Measurements from ENCODE around the gene MYADML2.

MYADML2 gene

DNA sequence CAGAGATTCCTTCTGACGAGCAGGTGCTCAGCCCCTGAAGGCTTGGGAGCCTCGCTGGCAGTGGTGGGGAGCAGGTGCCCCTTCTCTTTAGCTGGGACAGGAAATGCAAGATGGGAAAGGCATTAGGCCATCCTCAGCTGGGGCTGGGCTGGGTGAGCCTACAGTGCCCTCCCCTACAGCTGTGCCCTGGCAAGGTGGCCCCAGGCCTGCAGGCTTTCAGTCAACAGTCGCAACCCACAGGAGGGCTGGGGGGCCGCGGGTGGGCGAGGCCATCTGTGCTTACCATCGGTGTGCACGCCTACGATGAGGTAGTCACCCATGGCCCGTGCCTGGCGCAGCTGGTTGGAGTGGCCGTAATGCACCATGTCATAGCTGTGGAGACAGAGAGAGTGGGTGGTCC, 37.8 kb downstream of the MYADML2 start:
- H3K4me1 ChIP-seq: peaks cover 0 to 18% (median 12%) of the 10 kb centered on the region in 4 donors
- TF ChIP-seq, protein P1, sequence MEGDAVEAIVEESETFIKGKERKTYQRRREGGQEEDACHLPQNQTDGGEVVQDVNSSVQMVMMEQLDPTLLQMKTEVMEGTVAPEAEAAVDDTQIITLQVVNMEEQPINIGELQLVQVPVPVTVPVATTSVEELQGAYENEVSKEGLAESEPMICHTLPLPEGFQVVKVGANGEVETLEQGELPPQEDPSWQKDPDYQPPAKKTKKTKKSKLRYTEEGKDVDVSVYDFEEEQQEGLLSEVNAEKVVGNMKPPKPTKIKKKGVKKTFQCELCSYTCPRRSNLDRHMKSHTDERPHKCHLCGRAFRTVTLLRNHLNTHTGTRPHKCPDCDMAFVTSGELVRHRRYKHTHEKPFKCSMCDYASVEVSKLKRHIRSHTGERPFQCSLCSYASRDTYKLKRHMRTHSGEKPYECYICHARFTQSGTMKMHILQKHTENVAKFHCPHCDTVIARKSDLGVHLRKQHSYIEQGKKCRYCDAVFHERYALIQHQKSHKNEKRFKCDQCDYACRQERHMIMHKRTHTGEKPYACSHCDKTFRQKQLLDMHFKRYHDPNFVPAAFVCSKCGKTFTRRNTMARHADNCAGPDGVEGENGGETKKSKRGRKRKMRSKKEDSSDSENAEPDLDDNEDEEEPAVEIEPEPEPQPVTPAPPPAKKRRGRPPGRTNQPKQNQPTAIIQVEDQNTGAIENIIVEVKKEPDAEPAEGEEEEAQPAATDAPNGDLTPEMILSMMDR (IDR thresholded peaks at IDR 0.05): no peak
- intact Hi-C loops (cut with DNase I; ENCODE audit: low total_unique reads): no loop called here
- H3K4me3 ChIP-seq: no peak overlapping the region
- no peaks in the 10 kb centered on the region for H3K9me3 ChIP-seq
- peaks cover 11 to 67% (median 43%) of the 10 kb centered on the region in 3 donors for H3K36me3 ChIP-seq
- no peaks in the 10 kb centered on the region for H3K27me3 ChIP-seq
- H3K27ac ChIP-seq: no peak overlapping the region
- DNase-seq: no peak

DNA sequence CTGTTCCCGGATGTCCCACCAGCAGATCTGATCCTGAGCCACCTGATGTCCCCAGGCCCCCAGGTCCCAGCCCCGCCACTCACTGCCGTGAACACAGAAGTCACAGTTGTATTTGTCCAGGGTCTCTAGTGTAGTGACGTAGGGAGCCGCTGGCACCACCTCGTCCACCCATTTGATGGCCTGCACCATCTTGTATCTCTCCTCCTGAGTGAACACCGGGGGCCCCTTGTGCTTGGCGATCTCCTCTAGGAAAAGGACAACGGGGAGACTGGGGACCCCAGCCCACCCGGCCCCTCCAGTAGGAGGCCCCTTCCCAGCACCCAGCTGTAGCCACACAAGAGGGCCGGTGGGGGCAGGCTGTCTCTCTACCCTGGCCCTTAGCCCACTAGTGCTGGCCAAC, 38.2 kb downstream of the MYADML2 start:
- no peaks in the 10 kb centered on the region for H3K9me3 ChIP-seq
- H3K27ac ChIP-seq: no peak overlapping the region
- no peaks in the 10 kb centered on the region for H3K27me3 ChIP-seq
- peaks cover 6 to 67% (median 38%) of the 10 kb centered on the region in 3 donors for H3K36me3 ChIP-seq
- intact Hi-C loops (cut with DNase I; ENCODE audit: low total_unique reads): no loop called here
- TF ChIP-seq, protein P1 (IDR thresholded peaks at IDR 0.05): no peak
- DNase-seq: no peak
- peaks cover 0 to 18% (median 12%) of the 10 kb centered on the region in 4 donors for H3K4me1 ChIP-seq
- H3K4me3 ChIP-seq: no peak overlapping the region

DNA sequence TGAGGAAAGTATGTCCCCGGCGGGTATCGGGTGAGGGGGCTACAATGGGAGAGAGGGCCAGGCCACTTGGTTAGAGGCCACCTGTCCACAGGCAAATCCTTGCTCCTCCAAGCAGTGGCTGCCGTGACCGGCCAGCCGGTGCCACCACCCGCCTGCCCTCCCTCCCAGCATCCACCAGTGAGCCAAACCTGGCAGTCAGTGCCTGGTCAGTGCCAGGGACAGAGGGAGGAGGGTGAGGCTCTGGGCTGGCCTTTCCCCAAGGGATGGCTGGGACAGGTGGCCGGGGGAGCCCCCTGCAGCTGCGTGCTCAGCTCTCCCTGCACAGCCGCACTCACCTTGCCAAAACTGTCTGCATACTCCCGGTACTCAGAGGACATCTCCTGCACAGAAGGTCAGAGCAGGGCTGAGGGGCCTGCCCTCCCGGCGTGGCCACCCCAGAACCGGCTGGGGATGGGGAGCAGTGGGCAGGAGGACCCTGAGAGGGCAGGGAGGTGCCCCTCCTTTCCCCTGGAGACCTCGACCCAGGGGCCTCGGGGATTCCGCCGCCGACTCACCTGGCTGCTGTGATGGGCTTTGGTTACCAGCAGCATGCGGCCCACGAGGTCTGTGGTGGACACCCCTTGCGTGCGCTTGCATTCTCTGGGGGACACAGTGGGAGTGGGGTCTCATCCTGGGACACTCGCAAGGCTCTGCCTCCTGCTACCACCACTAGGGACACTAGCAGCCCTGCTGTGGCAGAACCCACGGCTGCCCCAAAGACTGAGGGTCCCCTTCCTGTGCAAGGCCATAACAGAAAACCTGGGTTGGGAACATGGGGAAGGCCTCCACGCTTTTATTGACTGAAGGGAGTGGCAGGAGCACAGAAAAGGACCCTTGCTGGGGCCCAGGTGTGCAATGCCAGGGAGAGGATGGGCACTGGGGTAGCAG, 39.6 kb downstream of the MYADML2 start:
- intact Hi-C loops (cut with DNase I; ENCODE audit: low total_unique reads): no loop called here
- DNase-seq: no peak
- Histone ChIP-seq H3K4me3 (no peak overlapping the region), H3K4me1 (peaks cover 0 to 27% (median 16%) of the 10 kb centered on the region in 4 donors), H3K27ac (no peak overlapping the region), H3K36me3 (peaks cover 0 to 58% (median 27%) of the 10 kb centered on the region in 3 donors), H3K9me3 (no peaks in the 10 kb centered on the region), H3K27me3 (no peaks in the 10 kb centered on the region)
- TF ChIP-seq, protein P1 (IDR thresholded peaks at IDR 0.05): no peak

DNA sequence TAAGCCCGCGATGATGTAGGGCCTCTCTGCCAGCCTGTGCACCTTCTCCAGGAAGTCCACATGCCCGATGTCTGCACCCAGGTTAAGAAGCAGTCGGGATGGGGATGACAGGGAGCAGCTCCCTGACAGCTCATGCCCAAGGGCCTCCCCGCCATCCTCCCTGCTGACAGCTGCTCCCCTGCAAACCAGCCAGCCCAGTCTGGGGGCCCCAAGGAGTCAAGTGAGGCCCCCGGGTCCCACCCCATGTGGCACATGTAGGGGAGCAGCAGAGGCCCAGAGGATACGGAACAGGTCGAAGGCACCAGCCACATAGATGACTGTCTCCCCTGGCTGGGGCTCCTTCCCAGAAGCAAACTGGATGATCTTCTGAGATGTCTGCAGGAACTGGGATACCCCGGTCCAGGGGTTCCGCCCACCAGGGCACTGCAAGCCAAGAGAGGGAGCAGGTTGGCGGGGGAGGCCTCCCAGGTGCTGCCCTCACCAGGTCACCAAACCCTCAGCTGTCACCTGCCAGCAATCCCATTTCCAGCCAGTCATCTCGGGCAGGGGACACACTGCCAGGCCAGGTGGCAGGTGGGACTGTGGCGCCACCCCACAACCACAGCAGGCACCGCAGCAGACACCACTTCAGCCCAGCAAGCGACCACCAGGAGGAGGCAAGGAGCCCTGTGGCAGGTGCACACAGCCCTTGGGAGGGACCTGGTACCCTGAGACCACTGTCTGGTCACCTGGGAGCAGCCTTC, 40.4 kb downstream of the MYADML2 start:
- H3K4me3 ChIP-seq: no peak overlapping the region

DNA sequence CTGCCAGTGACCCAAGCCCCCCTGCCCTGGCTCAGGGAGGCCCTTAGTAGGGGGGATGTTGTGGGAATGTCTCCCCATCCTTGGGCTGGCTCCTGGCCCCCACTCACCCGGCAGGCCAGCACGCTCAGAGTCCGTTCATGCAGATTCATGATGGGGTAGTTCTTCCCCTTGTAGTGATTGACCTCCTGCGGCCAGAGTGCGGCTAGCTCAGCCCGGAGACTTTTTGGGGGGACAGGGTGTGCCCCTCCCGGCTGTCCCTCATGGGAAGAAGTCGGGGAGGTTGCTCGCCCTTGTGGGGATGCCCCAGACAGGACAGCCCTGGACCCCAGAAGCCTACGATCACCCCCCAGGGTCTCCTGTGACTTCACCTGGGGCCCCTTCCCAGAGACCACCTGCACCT, 41.0 kb downstream of the MYADML2 start:
- Histone ChIP-seq H3K36me3 (peaks cover 0 to 53% (median 21%) of the 10 kb centered on the region in 3 donors), H3K4me3 (no peak overlapping the region), H3K27ac (no peak overlapping the region), H3K27me3 (no peaks in the 10 kb centered on the region), H3K4me1 (peaks cover 0 to 35% (median 24%) of the 10 kb centered on the region in 4 donors), H3K9me3 (no peaks in the 10 kb centered on the region)
- intact Hi-C loops (cut with DNase I; ENCODE audit: low total_unique reads): no loop called here
- TF ChIP-seq, protein P1 (IDR thresholded peaks at IDR 0.05): no peak
- no peak for DNase-seq

More for the DNA sequence above, 40.4 kb downstream of the MYADML2 start:
- TF ChIP-seq, protein P1 (IDR thresholded peaks at IDR 0.05): no peak
- no peaks in the 10 kb centered on the region for H3K27me3 ChIP-seq
- no peaks in the 10 kb centered on the region for H3K9me3 ChIP-seq
- peaks cover 0 to 53% (median 21%) of the 10 kb centered on the region in 3 donors for H3K36me3 ChIP-seq
- intact Hi-C loops (cut with DNase I; ENCODE audit: low total_unique reads): no loop called here
- H3K27ac ChIP-seq: no peak overlapping the region
- DNase-seq: no peak
- peaks cover 0 to 32% (median 22%) of the 10 kb centered on the region in 4 donors for H3K4me1 ChIP-seq
